ENCODE measurements around the gene SERPINA12. TPM values are rescaled to one million over a fixed set of nuclear protein-coding genes. Genes with fewer than 3 reads are reported as not detected.

The SERPINA12 gene
- total and polyA plus RNA-seq, 7 experiments from 2014 or later: not detected

DNA sequence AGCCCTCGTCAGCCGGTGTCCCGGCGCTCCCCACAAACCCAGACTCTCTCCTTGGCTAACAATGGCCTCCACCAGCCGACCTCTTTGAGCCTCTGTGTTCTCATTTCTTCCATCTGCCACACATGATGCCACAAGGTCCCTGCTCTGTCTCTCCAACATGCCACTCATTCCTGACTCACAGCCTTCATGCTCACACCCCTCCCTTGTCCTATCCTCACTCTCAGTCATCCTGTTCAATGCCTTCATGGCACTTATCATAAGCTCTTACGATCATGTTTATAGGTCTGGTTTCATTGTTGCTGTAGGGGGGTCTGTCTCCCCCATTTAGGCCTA is 47.1 kb downstream of the SERPINA12 start:
- Histone ChIP-seq H3K4me1 (ENCODE audit: control insufficient read depth in 2 of 2, insufficient read depth in 2 of 2, low read length in 2 of 2) (no peaks in the 10 kb centered on the region), H3K4me3 (ENCODE audit: low read length) (no peak overlapping the region), H3K36me3 (ENCODE audit: control insufficient read depth in 2 of 3, insufficient read depth in 3 of 3, low read length in 3 of 3) (no peaks in the 10 kb centered on the region), H3K27ac (ENCODE audit: low read depth, low read length) (no peak overlapping the region), H3K9me3 (ENCODE audit: control insufficient read depth in 2 of 3, low read length in 3 of 3) (peaks cover 0 to 10% (median 0%) of the 10 kb centered on the region in 3 experiments), H3K27me3 (ENCODE audit: control insufficient read depth in 2 of 2, insufficient read depth in 2 of 2, low read length in 2 of 2) (no peaks in the 10 kb centered on the region)
- H3K9me3 Mint-ChIP-seq: peaks cover 6 to 42% (median 14%) of the 10 kb centered on the region in 11 donors
- H3K36me3 Mint-ChIP-seq: peaks cover 0 to 7% (median 0%) of the 10 kb centered on the region in 5 donors
- ATAC-seq (no peak), DNase-seq (no peak)
- ChIA-PET CTCF (no interaction called here), POLR2A (no interaction called here)
- H3K4me1 Mint-ChIP-seq: peaks cover 0 to 2% (median 0%) of the 10 kb centered on the region in 7 donors
- H3K4me3 Mint-ChIP-seq: no peak overlapping the region
- H3K27me3 Mint-ChIP-seq: peaks cover 6 to 55% (median 26%) of the 10 kb centered on the region in 5 donors
- no peak overlapping the region for H3K27ac Mint-ChIP-seq
- intact Hi-C loops (cut with micrococcal nuclease): no loop called here

GRCh38 chr14:94461526-94462218 is 47.6 kb downstream of the SERPINA12 start:
- Histone ChIP-seq H3K4me3 (ENCODE audit: low read length) (no peak overlapping the region), H3K27me3 (ENCODE audit: control insufficient read depth in 2 of 2, insufficient read depth in 2 of 2, low read length in 2 of 2) (no peaks in the 10 kb centered on the region), H3K27ac (ENCODE audit: low read depth, low read length) (no peak overlapping the region), H3K9me3 (ENCODE audit: control insufficient read depth in 2 of 3, low read length in 3 of 3) (peaks cover 0 to 10% (median 0%) of the 10 kb centered on the region in 3 experiments), H3K36me3 (ENCODE audit: control insufficient read depth in 2 of 3, insufficient read depth in 3 of 3, low read length in 3 of 3) (no peaks in the 10 kb centered on the region), H3K4me1 (ENCODE audit: control insufficient read depth in 2 of 2, insufficient read depth in 2 of 2, low read length in 2 of 2) (no peaks in the 10 kb centered on the region)
- ChIA-PET POLR2A (no interaction called here), CTCF (no interaction called here)
- no peak for ATAC-seq
- no peak for DNase-seq
- peaks cover 6 to 42% (median 14%) of the 10 kb centered on the region in 11 donors for H3K9me3 Mint-ChIP-seq
- no peak overlapping the region for H3K4me3 Mint-ChIP-seq
- peaks cover 10 to 49% (median 29%) of the 10 kb centered on the region in 5 donors for H3K27me3 Mint-ChIP-seq
- H3K27ac Mint-ChIP-seq: no peak overlapping the region
- H3K36me3 Mint-ChIP-seq: peaks cover 0 to 7% (median 0%) of the 10 kb centered on the region in 5 donors
- intact Hi-C loops (cut with micrococcal nuclease): no loop called here
- H3K4me1 Mint-ChIP-seq: peaks cover 0 to 2% (median 0%) of the 10 kb centered on the region in 7 donors

- Mint-ChIP-seq H3K4me1 (peaks cover 0 to 2% (median 0%) of the 10 kb centered on the region in 7 donors), H3K27ac (no peak overlapping the region), H3K36me3 (peaks cover 0 to 2% (median 0%) of the 10 kb centered on the region in 5 donors), H3K9me3 (peaks cover under 1 to 34% (median 12%) of the 10 kb centered on the region in 11 donors), H3K27me3 (peaks cover 18 to 44% (median 30%) of the 10 kb centered on the region in 5 donors), H3K4me3 (no peak overlapping the region)
- Histone ChIP-seq H3K4me3 (ENCODE audit: low read length) (no peak overlapping the region), H3K4me1 (ENCODE audit: control insufficient read depth in 2 of 2, insufficient read depth in 2 of 2, low read length in 2 of 2) (no peaks in the 10 kb centered on the region), H3K27ac (ENCODE audit: low read depth, low read length) (no peak overlapping the region), H3K9me3 (ENCODE audit: control insufficient read depth in 2 of 3, low read length in 3 of 3) (peaks cover 0 to 10% (median 0%) of the 10 kb centered on the region in 3 experiments), H3K36me3 (ENCODE audit: control insufficient read depth in 2 of 3, insufficient read depth in 3 of 3, low read length in 3 of 3) (no peaks in the 10 kb centered on the region), H3K27me3 (ENCODE audit: control insufficient read depth in 2 of 2, insufficient read depth in 2 of 2, low read length in 2 of 2) (no peaks in the 10 kb centered on the region)
- ChIA-PET POLR2A (no interaction called here), CTCF (no interaction called here)
- intact Hi-C loops (cut with micrococcal nuclease): no loop called here
- ATAC-seq (no peak), DNase-seq (no peak)
These were observed 48.4 kb downstream of the SERPINA12 start for GRCh38 chr14:94460631-94461416.

DNA sequence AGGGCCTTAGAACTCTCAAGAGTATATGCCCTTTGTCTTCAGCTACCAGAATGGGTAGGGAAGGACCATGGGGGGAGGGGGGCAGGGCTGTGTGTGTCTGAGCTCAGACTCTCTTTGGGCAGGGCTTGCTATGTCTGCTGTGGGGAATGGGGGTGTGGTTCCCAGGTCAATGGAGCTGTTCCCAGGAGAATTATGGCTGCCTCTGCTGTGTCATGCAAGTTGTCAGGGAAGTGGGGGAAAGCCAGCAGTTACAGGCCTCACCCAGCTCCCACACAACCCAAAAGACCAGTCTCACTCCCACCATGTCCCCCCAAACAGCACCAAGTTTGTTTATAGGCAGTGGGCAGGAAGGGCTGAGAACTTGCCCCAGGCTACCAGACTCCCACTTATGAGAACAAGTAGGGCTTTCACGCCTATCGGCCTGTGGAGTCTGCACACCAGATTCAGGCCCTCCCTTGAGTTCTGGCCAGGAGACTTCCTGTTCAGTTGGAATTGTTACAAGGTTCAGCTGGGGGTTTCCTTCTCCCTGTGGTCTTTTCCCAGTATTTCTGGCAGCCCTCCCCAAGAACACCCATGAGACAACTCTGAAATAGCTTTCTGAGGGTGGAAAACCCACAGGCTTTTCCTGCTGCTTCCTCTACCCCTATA is 50.6 kb downstream of the SERPINA12 start:
- intact Hi-C loops (cut with micrococcal nuclease): no loop called here
- Mint-ChIP-seq H3K4me1 (peaks cover 0 to 2% (median 0%) of the 10 kb centered on the region in 7 donors), H3K36me3 (no peaks in the 10 kb centered on the region), H3K27ac (no peak overlapping the region), H3K27me3 (peaks cover 22 to 59% (median 47%) of the 10 kb centered on the region in 5 donors), H3K4me3 (no peak overlapping the region), H3K9me3 (peaks cover 2 to 25% (median 10%) of the 10 kb centered on the region in 11 donors)
- H3K27me3 ChIP-seq (ENCODE audit: control insufficient read depth in 2 of 2, insufficient read depth in 2 of 2, low read length in 2 of 2): no peaks in the 10 kb centered on the region
- no peak for ATAC-seq
- no peak overlapping the region for H3K4me3 ChIP-seq (ENCODE audit: low read length)
- POLR2A ChIA-PET: no interaction called here
- H3K36me3 ChIP-seq (ENCODE audit: control insufficient read depth in 2 of 3, insufficient read depth in 3 of 3, low read length in 3 of 3): no peaks in the 10 kb centered on the region
- CTCF ChIA-PET: no interaction called here
- DNase-seq: no peak
- no peaks in the 10 kb centered on the region for H3K4me1 ChIP-seq (ENCODE audit: control insufficient read depth in 2 of 2, insufficient read depth in 2 of 2, low read length in 2 of 2)
- no peak overlapping the region for H3K27ac ChIP-seq (ENCODE audit: low read depth, low read length)
- H3K9me3 ChIP-seq (ENCODE audit: control insufficient read depth in 2 of 3, low read length in 3 of 3): no peaks in the 10 kb centered on the region

DNA sequence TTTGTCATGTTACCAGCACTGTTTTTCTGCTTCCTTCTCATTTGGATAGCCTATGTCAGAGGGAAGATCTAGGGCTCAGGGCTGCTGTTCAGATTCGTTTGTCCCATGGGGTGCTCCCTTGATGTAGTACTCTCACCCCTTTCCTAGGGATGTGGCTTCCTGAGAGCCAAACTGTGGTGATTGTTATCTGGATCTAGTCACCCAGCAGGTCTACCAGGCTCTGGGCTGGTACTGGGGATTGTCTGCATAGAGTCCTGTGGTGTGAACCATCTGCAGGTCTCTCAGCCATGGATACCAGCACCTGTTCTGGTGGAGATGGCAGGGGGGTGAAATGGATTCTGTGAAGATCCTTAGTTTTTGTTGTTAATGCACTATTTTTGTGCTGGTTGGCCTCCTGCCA is 51.2 kb downstream of the SERPINA12 start:
- ATAC-seq: no peak
- Histone ChIP-seq H3K4me3 (ENCODE audit: low read length) (no peak overlapping the region), H3K27ac (ENCODE audit: low read depth, low read length) (no peak overlapping the region), H3K36me3 (ENCODE audit: control insufficient read depth in 2 of 3, insufficient read depth in 3 of 3, low read length in 3 of 3) (no peaks in the 10 kb centered on the region), H3K9me3 (ENCODE audit: control insufficient read depth in 2 of 3, low read length in 3 of 3) (no peaks in the 10 kb centered on the region), H3K4me1 (ENCODE audit: control insufficient read depth in 2 of 2, insufficient read depth in 2 of 2, low read length in 2 of 2) (no peaks in the 10 kb centered on the region), H3K27me3 (ENCODE audit: control insufficient read depth in 2 of 2, insufficient read depth in 2 of 2, low read length in 2 of 2) (no peaks in the 10 kb centered on the region)
- peaks cover 0 to 2% (median 0%) of the 10 kb centered on the region in 7 donors for H3K4me1 Mint-ChIP-seq
- H3K9me3 Mint-ChIP-seq: peaks cover under 1 to 21% (median 9%) of the 10 kb centered on the region in 11 donors
- intact Hi-C loops (cut with micrococcal nuclease): no loop called here
- no peak for DNase-seq
- peaks cover 23 to 60% (median 52%) of the 10 kb centered on the region in 5 donors for H3K27me3 Mint-ChIP-seq
- H3K36me3 Mint-ChIP-seq: no peaks in the 10 kb centered on the region
- ChIA-PET CTCF (no interaction called here), POLR2A (no interaction called here)
- no peak overlapping the region for H3K27ac Mint-ChIP-seq
- H3K4me3 Mint-ChIP-seq: no peak overlapping the region

GRCh38 chr14:94455928-94456327 is 53.3 kb downstream of the SERPINA12 start:
- no peaks in the 10 kb centered on the region for H3K9me3 ChIP-seq (ENCODE audit: control insufficient read depth in 2 of 3, low read length in 3 of 3)
- H3K9me3 Mint-ChIP-seq: peaks cover 0 to 23% (median 6%) of the 10 kb centered on the region in 11 donors
- H3K36me3 ChIP-seq (ENCODE audit: control insufficient read depth in 2 of 3, insufficient read depth in 3 of 3, low read length in 3 of 3): no peaks in the 10 kb centered on the region
- intact Hi-C loops (cut with micrococcal nuclease): no loop called here
- ChIA-PET CTCF (no interaction called here), POLR2A (no interaction called here)
- no peak overlapping the region for H3K4me3 ChIP-seq (ENCODE audit: low read length)
- no peak for ATAC-seq
- H3K36me3 Mint-ChIP-seq: no peaks in the 10 kb centered on the region
- H3K27me3 ChIP-seq (ENCODE audit: control insufficient read depth in 2 of 2, insufficient read depth in 2 of 2, low read length in 2 of 2): no peaks in the 10 kb centered on the region
- no peak overlapping the region for H3K27ac Mint-ChIP-seq
- H3K27ac ChIP-seq (ENCODE audit: low read depth, low read length): no peak overlapping the region
- no peak for DNase-seq
- H3K4me1 ChIP-seq (ENCODE audit: control insufficient read depth in 2 of 2, insufficient read depth in 2 of 2, low read length in 2 of 2): no peaks in the 10 kb centered on the region
- H3K27me3 Mint-ChIP-seq: peaks cover 19 to 52% (median 44%) of the 10 kb centered on the region in 5 donors
- no peak overlapping the region for H3K4me3 Mint-ChIP-seq
- peaks cover 0 to 2% (median 0%) of the 10 kb centered on the region in 7 donors for H3K4me1 Mint-ChIP-seq
